Right lobe of liver (tissue), 4 donors: ENCODE data around the gene GPC6.

Experiments used
- POLR2A ChIP-seq: fragments of 450-650 bp; IDR thresholded peaks from one replicate; pipeline ENCODE4 v1.6.1; 2017; ENCODE audit warnings: antibody characterized with exemption, mild to moderate bottlenecking
- TF ChIP-seq, protein P1 (sequence below), 4 donors: fragments of 200-600 bp in 3 of 4; fragments of 450-650 bp in 1 of 4; IDR thresholded peaks; one replicate each; pipeline versions ENCODE4 v1.5.1 to v1.8.0; 2016 to 2022; ENCODE audit warnings: antibody characterized with exemption in 4 of 4, mild to moderate bottlenecking in 2 of 4
- donor health status: DM: no; HTN: no; CAD: no.
- donor health status: DM: no; HTN: no; CAD: no.
- donor health status: DM: no; HTN: yes; CAD: no.

DNA sequence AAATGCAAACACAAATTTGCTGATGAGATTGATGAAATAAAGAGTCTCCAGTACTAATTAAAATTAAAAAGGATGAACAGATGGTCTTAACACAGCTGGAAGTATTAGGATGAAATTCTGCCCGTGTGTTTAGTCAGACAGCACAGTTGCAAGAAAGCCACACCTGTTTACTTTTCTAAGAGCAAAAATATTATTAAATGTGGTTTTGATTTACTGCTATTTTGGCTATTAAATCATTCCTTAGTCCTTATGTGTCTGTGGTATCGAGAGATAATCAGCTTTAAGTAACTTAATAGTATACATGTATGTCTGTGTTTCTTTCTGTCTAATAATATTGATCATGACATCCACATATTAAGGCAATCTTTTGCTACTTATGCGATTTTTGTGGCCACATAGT is 494.9 kb downstream of the GPC6 start:
- TF ChIP-seq, protein P1, sequence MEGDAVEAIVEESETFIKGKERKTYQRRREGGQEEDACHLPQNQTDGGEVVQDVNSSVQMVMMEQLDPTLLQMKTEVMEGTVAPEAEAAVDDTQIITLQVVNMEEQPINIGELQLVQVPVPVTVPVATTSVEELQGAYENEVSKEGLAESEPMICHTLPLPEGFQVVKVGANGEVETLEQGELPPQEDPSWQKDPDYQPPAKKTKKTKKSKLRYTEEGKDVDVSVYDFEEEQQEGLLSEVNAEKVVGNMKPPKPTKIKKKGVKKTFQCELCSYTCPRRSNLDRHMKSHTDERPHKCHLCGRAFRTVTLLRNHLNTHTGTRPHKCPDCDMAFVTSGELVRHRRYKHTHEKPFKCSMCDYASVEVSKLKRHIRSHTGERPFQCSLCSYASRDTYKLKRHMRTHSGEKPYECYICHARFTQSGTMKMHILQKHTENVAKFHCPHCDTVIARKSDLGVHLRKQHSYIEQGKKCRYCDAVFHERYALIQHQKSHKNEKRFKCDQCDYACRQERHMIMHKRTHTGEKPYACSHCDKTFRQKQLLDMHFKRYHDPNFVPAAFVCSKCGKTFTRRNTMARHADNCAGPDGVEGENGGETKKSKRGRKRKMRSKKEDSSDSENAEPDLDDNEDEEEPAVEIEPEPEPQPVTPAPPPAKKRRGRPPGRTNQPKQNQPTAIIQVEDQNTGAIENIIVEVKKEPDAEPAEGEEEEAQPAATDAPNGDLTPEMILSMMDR (IDR thresholded peaks at IDR 0.05), result no peak
- TF ChIP-seq POLR2A, result no peak
